Tibial artery (tissue), 4 donors: ENCODE results near the gene UBE2M.
A peak's percentile ranks its signal among the peaks of the same experiment; 100 is the strongest.

Experiments used
- DNase-seq, 2 donors: peaks; one replicate each; pipeline ENCODE4 v3.0.0-alpha.2; 2019
- H3K27ac ChIP-seq, 2 donors: fragments of 200-600 bp; sonication (generic) in 1 of 2; 1 replicate in 1 of 2; 2 replicates in 1 of 2; pipeline ENCODE4 v1.5.1; 2018 to 2019; ENCODE audit warnings: mild to moderate bottlenecking in 1 of 2
- H3K27me3 ChIP-seq, 2 donors: fragments of 200-600 bp; sonication (generic) in 1 of 2; one replicate each; pipeline versions ENCODE4 v1.5.1 to v1.6.0; 2016 to 2019
- H3K36me3 ChIP-seq, 3 donors: fragments of 200-600 bp; sonication (generic) in 2 of 3; one replicate each; pipeline ENCODE4 v1.5.1; 2016 to 2019; ENCODE audit warnings: mild to moderate bottlenecking in 2 of 3
- H3K4me1 ChIP-seq, 4 donors: fragments of 200-600 bp; sonication (generic) in 2 of 4; 1 replicate in 3 of 4; 2 replicates in 1 of 4; pipeline ENCODE4 v1.5.1; 2016 to 2019
- H3K4me3 ChIP-seq, 2 donors: fragments of 200-600 bp; sonication (generic) in 1 of 2; 1 replicate in 1 of 2; 2 replicates in 1 of 2; pipeline ENCODE4 v1.5.1; 2018 to 2019; ENCODE audit warnings: mild to moderate bottlenecking in 2 of 2
- H3K9me3 ChIP-seq, 3 donors: fragments of 200-600 bp; sonication (generic) in 1 of 3; one replicate each; pipeline ENCODE4 v1.5.1; 2016 to 2019
- intact Hi-C: fragments of 100-400 bp; cut with DNase I; formaldehyde crosslinking; loops from one replicate; pipeline ENCODE4 v1.15.0; 2023; ENCODE audit warnings: low total_unique reads
- TF ChIP-seq, protein P1 (sequence below), 2 experiments: fragments of 200-600 bp in 1 of 2; fragments of 450-650 bp in 1 of 2; IDR thresholded peaks; one replicate each; pipeline ENCODE4 v1.5.1; 2017 to 2019; ENCODE audit warnings: antibody characterized with exemption in 2 of 2, mild to moderate bottlenecking in 1 of 2, moderate library complexity in 1 of 2

UBE2M gene

DNA sequence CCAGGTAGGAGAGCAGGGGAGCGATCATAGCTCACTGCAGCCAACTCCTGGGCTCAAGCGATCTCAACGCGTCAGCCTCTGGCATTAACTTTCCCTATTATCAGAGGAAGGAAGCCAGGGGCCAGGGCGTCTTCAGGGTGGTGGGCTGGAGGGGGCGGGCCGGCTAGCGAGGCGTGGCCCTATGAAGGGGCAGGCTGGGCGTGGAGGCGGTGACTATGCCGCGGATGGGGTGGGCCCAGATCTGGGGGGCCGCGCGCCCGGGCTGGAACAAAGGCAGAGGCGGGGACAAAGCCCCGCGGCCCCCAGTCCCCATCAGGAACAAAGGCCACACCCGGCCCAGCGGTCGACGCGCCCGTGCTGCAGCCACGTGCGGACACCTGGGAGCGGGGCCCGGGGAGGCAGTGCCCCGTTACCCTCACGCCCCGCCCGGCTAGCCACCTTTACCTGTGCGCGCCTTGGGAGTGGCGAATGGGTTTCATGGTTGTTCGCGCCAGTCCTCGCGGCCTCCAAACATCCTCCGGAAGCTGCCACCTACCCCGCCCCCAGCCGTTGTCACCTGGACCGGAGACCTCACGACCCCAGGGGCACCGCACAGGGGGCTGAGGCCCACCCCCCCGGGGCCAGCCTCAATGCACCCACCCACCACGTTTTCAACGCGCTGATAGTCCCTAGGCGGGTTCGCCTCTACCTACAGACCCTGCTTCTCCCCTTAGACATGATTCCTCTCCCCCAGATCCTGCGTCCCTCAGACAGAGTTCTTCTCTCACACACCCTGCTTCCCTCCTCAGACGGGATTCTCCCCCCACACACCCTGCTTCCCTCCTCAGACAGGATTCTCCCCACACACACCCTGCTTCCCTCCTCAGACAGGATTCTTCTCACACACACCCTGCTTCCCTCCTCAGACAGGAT is 19.9 kb downstream of the UBE2M start:
- H3K27me3 ChIP-seq: peaks cover 0 to 38% of the 10 kb centered on the region in 2 donors
- TF ChIP-seq, protein P1, sequence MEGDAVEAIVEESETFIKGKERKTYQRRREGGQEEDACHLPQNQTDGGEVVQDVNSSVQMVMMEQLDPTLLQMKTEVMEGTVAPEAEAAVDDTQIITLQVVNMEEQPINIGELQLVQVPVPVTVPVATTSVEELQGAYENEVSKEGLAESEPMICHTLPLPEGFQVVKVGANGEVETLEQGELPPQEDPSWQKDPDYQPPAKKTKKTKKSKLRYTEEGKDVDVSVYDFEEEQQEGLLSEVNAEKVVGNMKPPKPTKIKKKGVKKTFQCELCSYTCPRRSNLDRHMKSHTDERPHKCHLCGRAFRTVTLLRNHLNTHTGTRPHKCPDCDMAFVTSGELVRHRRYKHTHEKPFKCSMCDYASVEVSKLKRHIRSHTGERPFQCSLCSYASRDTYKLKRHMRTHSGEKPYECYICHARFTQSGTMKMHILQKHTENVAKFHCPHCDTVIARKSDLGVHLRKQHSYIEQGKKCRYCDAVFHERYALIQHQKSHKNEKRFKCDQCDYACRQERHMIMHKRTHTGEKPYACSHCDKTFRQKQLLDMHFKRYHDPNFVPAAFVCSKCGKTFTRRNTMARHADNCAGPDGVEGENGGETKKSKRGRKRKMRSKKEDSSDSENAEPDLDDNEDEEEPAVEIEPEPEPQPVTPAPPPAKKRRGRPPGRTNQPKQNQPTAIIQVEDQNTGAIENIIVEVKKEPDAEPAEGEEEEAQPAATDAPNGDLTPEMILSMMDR (IDR thresholded peaks at IDR 0.05): no peak
- H3K27ac ChIP-seq: no peak overlapping the region
- intact Hi-C loops: no loop called here
- DNase-seq: no peak
- H3K9me3 ChIP-seq: no peaks in the 10 kb centered on the region
- H3K4me3 ChIP-seq: peak overlapping the region; percentile 7 to 28
- no peaks in the 10 kb centered on the region for H3K36me3 ChIP-seq
- peaks cover 0 to 16% (median 6%) of the 10 kb centered on the region in 4 donors for H3K4me1 ChIP-seq

DNA sequence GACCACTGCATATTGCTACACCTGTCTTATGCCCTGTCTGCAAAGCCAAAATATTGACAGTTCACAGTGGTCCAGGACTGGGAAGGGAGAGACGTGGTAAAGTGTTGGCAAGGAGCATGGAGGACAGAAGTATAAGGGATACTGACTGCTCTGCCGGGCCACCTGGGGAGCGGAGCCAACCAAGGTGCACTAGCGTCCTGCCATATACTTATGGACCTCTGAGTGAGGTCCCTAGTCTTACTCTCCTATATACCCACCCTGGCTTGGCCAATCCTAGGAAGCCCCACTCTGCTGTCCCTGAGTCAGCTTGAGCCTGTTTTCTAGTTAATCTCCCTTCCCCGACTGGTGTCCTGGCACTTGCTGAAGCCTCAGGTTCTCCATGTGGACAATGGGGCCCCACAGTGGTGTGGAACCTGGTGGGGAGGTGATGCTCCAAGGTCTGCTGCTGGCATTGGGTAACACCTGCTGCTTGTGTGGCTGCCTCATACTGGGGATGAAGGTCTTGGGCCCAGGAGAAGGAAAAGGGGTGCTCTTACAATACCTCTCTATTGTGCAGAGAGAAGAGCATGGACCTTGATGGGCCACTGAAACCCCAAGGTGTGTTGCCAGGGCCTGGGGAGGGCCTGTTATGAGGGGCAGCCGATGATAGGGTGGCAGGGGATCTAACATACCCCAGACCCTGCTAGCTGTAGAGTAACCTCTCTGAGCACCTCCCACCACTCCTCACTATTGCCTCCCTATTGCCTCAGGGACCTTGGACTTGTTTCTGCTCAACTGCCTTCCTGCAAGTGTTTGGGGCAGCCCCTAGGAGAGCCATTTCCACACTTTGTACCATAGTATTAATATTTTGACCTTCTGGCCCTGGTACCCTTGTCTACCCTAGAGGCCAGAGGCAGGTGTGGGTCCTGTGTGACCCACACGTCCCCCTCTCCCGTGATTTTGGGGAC is 21.3 kb downstream of the UBE2M start:
- no peaks in the 10 kb centered on the region for H3K36me3 ChIP-seq
- no peak for DNase-seq
- no peaks in the 10 kb centered on the region for H3K9me3 ChIP-seq
- intact Hi-C loops: no loop called here
- peaks cover 0 to 41% of the 10 kb centered on the region in 2 donors for H3K27me3 ChIP-seq
- no peak overlapping the region for H3K27ac ChIP-seq
- H3K4me3 ChIP-seq: no peak overlapping the region
- H3K4me1 ChIP-seq: peaks cover 0 to 10% (median 3%) of the 10 kb centered on the region in 4 donors
- TF ChIP-seq, protein P1 (IDR thresholded peaks at IDR 0.05): no peak

DNA sequence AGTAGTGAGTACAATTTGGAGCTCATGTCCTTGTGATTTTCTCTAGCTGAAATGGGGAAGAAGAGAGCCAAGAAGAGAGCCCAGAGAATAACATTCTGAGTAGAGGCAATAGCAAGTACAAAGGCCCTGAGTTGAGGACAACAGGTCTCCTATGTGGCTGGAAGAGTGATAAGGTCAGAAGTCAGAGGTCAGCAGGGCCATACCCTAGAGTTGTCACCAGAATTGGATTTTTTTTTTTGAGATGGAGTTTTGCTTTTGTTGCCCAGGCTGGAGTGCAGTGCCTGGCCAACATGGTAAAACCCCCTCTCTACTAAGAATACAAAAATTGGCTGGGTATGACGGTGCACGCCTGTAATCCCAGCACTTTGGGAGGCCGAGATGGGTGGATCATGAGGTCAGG is 22.6 kb downstream of the UBE2M start:
- no peak overlapping the region for H3K4me3 ChIP-seq
- no peaks in the 10 kb centered on the region for H3K36me3 ChIP-seq
- no peak overlapping the region for H3K27ac ChIP-seq
- DNase-seq: no peak
- H3K9me3 ChIP-seq: no peaks in the 10 kb centered on the region
- peaks cover 0 to 44% of the 10 kb centered on the region in 2 donors for H3K27me3 ChIP-seq
- TF ChIP-seq, protein P1 (IDR thresholded peaks at IDR 0.05): no peak
- H3K4me1 ChIP-seq: peaks cover 0 to 10% (median 3%) of the 10 kb centered on the region in 4 donors
- intact Hi-C loops: no loop called here

DNA sequence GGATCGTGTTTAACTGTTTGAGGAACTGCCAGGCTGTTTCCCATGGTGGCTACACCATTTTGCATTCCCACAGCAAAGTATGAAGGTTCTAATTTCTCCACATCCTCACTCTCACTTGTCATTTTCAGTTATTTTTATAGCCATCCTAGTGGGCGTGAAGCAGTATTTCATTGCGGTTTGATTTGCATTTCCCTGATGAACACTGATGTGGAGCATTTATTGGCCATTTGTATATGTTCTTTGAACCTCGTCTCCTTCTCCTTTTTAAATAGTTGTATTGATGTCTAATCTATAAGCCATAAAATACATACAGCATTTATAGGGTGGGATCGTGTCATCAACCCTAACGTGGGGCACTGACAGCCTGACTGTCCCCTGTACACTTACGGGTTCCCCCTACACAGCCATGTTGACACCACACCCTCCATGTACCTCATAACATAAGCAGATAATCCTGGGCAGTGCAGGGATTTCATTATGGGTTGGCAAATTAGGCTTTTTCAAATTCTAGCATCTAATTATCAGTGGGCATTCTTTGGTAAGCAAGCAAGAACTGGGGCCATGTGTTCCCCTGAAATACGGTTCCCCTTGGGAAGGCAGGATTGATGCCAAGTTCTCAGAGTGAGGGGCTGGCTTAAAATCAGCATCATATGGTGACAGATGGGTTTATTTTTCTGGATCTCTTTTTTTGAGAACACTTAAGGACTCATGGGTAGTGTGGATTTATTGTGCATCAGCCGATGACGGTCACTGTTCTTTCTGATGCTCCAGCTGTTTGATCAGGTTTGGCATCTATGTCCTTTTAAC is 27.2 kb downstream of the UBE2M start:
- no peak overlapping the region for H3K4me3 ChIP-seq
- no peaks in the 10 kb centered on the region for H3K9me3 ChIP-seq
- no peaks in the 10 kb centered on the region for H3K4me1 ChIP-seq
- no peak overlapping the region for H3K27ac ChIP-seq
- intact Hi-C loops: no loop called here
- TF ChIP-seq, protein P1 (IDR thresholded peaks at IDR 0.05): no peak
- H3K36me3 ChIP-seq: no peaks in the 10 kb centered on the region
- DNase-seq: no peak
- peaks cover 0 to 16% of the 10 kb centered on the region in 2 donors for H3K27me3 ChIP-seq

DNA sequence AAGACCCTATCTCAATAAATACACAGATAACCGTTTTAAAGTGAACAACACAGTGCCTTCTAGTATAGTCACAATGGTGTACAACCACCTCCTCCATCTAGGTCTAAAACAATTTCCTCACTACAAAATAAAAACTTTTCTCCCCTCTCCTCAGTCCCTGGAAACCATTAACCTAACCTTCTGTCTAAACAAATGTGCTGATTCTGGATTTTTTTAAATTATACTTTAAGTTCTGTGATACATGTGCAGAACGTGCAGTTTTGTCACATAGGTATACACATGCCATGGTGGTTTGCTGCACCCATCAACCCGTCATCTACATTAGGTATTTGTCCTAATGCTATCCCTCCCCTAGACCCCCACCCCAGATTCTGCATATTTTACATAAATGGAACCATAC is 29.0 kb downstream of the UBE2M start:
- no peaks in the 10 kb centered on the region for H3K4me1 ChIP-seq
- DNase-seq: no peak
- intact Hi-C loops: no loop called here
- H3K27me3 ChIP-seq: peaks cover 0 to 11% of the 10 kb centered on the region in 2 donors
- TF ChIP-seq, protein P1 (IDR thresholded peaks at IDR 0.05): no peak
- no peak overlapping the region for H3K27ac ChIP-seq
- no peak overlapping the region for H3K4me3 ChIP-seq
- H3K9me3 ChIP-seq: no peaks in the 10 kb centered on the region
- H3K36me3 ChIP-seq: no peaks in the 10 kb centered on the region
